GM19035 (cell line): ENCODE data around the gene MRPL58.
A peak's percentile ranks its signal among the peaks of the same experiment; 100 is the strongest.

Experiments used
- ATAC-seq: cut with Tn5 transposase; IDR thresholded peaks from one replicate; pipeline ENCODE4 v1.9.1; 2021; ENCODE audit not compliant: unreplicated experiment

Gene MRPL58

DNA sequence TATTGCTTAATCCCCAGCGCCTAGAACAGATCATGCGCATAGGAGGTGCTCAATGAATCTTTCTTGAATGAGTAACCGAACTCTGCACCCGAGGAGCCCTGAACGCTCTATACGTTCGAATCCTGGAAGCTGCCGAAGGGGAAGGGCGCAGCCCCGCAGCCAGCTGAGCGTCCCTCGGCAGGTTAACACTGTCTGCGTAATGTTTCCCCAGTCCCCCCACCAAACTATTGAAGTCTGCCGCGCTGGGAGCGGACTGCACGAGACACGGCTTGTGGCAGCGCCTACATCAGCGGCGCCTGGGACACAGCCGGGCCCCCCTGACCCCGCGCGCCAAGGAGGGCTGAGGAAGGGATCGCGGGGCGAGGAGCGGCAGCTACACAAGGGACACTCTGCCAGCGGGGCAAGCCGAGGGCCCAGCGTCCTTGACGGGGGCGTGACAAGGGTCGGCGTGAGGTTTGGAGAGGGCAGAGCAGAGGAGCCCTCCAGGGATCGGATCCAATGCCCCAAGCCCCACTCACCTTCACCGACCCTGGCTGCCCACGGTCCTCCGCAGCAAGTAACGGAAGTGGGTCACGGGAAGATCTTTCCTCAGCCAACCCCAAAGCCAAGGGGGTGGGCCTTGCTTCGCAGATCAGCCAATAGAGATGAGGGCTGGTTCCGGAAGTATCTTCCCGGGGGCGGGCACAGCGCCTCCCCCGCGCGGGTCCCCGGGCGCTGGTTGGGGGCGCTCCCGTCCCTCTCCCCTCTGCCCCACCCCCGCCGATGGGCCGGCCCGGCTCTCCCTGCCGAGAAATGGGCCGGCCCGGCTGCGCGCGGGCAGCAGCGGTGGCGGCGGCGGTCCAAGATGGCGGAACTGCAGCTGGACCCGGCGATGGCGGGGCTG, 34.2 kb downstream of the MRPL58 start, which contains the start of the genes ATP5PD and KCTD2:
Gene ATP5PD, minus strand, starts transcription at position 563 of the 883 bp plus-strand sequence. CDS start 4,319 bp downstream, outside the sequence.
Gene KCTD2, plus strand, starts transcription at position 819 of the 883 bp plus-strand sequence. Its CDS starts 26 bp downstream, at position 845.
- ATAC-seq: peak; percentile 93

- peak; percentile 20 for ATAC-seq
These were observed 35.1 kb downstream of the MRPL58 start for GRCh38 chr17:75047398-75048098.

DNA sequence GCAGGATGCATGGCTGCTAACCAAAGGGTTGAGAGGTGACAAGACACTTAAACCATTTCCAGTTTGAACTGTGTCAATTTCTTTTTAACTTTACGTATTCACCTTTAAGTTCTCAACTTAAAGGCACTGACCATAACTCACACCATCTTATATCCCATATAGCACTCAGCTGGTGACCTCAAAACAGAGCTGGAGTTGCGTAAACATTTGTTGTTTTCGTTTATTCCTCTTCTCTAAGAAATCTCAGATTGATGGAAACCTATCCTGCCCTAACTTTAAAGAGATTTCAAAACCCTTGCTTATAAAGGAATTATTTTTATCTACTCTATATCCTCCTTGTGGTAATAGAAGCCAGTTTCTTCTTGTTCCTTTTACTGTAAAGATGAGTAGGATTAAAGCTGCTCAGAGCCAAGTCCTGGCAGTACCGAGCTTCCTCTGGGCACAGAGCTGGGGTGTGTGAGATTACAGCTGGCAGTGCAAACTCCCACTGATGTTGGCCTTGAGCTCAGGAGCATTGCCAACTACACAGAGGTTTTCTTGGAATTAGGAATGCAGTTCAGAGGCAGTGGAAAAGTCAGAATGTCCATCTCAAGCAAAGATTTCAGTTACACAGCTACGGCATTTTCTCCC, 35.9 kb downstream of the MRPL58 start:
- no peak for ATAC-seq

- ATAC-seq: no peak
These were observed 36.6 kb downstream of the MRPL58 start for GRCh38 chr17:75049057-75049456.

DNA sequence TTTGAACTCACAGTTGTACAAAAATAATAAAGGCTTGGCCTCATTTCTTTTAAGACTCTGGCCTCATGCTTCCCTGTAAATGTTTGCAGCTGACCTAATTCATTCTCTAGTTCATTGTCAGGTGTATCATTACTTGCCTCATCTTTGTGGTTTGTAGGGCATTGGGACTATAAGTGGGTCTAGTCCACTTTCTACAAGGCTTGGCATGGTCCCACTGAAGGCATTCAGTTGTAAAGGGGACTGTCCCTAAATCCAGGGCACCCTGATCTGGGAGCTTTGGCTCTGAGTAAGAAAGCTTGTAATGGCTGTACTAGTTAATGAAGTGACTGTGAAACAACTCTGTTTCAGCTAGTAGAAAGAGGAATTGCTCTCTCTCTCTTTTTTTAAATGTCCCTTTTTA, 37.2 kb downstream of the MRPL58 start:
- ATAC-seq: no peak

DNA sequence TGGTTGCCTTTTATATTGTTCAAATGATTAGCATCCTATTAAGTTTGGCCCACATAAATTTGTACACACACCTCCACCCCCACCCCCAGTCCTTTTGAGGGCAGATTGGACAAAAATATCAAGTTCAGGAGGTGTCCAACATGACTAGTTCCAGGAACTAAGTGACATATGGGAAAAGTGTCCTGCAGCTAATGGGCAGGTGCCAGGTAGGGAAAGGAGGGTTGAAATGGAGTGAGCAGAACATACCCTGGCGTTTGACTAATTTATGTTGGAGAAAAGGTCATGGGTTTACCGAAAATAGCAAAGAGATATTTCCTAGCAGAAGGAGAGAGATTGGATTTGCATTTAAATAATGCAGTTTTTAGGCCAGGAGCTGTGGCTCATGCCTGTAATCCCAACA, 39.5 kb downstream of the MRPL58 start:
- ATAC-seq: no peak

DNA sequence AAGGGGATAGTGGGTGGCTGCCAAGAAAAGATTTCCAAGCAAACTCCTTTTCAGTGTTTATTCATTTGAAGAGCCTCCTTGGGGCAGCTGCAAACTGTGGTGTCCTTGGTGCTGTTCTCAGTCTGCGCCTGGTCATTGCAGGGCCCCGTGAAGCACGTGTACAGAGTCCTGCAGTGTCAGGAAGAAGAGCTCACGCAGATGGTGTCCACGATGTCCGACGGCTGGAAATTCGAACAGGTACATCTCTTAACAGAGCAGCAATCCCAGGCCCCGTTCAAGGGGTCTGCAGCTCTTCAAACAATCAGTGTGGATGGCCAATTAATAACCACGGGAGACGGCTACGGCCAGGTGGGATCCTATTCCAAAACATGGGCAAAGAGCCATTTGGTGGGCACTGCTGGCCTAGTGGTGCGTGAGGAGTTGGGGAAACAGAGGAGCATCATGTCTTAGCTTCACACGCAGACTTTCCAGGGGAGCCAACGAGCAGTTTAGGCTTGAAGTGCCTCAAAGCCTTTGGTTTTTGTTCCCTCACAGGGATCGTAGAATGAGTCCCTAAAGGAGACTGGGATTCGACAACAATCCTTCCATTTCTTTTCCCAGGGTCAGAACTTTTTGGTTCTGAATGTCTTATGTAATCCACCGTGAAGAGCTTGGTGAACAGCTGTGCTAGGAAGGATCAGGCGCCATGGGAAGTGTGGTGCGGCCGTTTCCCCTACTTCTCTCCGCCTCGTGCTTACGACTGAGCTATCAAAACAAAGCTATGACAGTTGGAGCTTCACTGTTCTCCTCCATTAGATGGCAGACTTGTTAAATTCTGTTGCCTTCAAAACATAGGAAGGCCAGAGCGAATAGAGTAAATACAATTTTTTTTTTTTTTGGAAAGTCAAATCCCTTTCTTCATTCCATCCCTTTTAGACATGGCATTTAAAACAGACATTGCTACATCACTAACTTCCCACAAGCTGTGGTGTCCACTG, 47.2 kb downstream of the MRPL58 start:
- no peak for ATAC-seq

DNA sequence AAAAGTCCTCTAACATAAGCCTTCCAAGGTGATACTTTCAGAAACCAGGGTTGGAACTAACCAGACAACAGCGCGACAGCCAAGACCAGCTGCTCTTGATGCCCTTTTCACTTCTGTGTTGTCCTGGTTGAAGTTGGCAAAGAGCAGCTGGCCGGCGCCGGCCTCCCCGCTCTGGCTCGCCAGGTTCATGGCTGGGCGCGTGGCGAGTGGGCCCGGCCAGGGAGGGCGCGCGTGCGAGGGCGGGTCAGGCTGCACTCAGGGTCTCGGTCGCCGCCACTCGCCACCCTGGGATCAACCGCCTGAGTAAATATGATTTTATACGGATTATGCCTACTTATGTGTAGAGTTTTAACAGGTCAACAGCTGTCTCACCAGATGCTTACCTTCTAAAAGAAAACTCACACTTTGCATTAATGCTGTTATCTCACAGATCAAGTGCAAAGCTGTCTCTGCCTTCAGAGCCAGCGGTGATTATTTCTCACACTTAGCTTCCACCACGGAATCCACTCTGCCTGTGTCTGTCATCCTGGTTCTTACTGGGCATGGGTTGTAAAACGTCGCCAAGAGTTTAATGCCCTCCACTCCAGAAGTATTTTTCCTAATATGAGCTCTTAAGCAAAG, 48.1 kb downstream of the MRPL58 start:
- ATAC-seq: no peak

DNA sequence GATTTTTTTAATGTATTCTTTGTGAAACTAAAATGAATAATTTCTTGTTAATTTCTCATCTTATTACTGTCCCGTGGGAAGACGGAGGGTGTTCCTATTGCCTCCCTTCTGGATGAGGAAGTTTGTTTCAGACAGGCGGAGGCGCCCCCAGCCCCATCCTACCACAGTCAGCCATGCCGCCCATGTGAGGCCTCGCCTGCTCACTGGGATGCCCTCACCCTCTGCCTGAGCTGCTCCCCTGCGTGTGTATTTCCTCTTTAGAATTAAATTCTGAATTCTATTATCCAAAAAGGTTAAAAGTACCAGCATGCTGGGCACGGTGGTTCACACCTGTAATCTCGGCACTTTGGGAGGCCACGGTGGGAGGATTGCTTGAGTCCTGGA, 48.6 kb downstream of the MRPL58 start:
- ATAC-seq: no peak

- ATAC-seq: no peak
These were observed 49.1 kb downstream of the MRPL58 start for GRCh38 chr17:75061618-75062017.

- ATAC-seq: no peak
These were observed 50.7 kb downstream of the MRPL58 start for GRCh38 chr17:75063201-75063600.

- ATAC-seq: no peak
These were observed 51.2 kb downstream of the MRPL58 start for GRCh38 chr17:75063626-75064025.

GRCh38 chr17:75064040-75064439, 51.6 kb downstream of the MRPL58 start:
- no peak for ATAC-seq

DNA sequence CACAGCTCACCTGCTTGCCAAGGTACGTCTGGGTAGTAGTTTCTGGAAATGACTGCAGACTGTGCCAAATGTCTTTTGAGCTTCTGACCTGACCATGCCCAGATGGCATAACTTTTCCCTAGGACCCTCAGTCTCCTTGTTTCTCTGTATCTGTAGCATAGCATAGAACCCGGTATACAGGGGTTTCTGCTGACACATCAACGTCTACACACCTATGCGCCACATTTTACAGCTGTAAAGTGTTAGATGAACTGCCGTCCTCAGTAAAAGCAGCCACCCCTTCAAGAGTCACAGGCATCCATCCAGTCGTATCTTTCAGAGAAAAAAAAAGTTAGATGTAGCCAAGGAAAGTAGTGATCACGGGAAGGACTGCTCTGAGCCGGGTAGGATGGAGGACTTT, 52.0 kb downstream of the MRPL58 start:
- ATAC-seq: no peak

DNA sequence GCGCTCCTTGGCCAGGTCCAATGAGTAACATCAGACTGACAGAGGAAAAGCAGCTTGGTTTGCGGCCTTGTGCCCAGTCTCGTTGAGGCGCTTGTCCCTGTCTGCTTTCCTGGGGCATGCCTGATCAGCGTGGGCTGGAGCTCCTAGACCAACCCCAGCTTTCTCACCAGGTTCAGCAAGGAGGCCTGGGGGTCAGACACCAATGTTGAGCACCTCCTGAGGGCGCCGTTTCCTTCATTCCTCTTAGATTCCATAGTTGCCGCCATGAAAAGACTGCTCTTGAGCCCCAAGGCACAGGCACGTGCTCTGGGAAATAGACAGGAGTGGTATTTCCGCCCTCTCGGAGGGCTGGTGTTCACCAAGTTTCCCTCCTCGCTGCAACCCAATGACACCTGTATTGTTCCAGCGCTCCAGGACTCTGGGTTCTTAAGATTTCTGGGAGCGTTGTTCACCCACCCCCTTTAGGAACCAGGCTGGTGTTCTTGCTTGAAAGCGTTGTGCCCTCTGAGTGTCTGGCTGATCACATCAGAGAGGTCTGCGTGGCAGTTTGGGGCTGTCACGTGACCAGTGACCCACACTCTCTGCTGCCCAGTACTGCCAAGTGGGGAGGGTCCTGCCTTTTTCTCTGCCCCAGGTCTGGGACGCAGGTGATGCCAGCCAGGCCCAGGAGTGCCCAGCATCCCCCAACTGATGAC, 52.5 kb downstream of the MRPL58 start:
- ATAC-seq: no peak

GRCh38 chr17:75065562-75066151, 53.2 kb downstream of the MRPL58 start:
- ATAC-seq: no peak

GRCh38 chr17:75067856-75068255, 55.4 kb downstream of the MRPL58 start:
- ATAC-seq: no peak

DNA sequence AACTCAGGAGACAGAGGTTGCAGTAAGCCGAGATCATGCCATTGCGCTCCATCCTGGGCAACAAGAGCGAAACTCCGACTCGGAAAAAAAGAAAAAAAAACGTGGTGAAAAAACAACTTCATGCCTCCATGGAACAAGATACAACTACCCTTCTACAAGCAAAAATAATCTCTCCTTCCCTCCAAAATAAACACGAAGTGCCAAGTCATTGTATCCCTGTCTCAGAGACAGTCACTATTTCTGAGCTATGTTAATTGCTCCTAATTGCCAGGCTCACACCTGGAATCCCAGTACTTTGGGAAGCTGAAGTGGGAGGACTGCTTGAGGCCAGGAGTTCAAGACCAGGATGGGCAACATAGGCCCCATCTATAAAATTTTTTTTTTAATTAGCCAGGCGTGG, 56.3 kb downstream of the MRPL58 start:
- no peak for ATAC-seq

DNA sequence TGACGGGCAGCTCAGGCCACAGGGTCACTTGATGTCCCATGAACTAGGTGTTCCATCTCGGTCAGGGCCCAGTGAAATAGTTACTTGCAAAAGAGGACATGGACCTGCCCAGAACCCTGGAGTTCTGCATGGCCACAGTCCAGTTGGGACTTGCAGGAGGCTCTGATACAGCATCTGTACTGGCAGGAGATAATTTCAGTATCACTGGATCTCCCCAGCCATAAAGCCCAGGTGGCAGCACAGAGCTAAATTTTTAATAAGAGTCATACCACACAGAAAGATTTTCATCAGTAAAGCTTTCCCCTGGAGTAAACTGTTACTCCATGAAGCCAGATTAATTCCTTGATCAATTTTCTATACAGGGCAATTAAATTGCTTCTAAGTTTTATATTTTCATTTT, 57.3 kb downstream of the MRPL58 start:
- ATAC-seq: no peak
